ENCODE measurements around the gene DOCK7. TPM values are rescaled to one million over a fixed set of nuclear protein-coding genes. Genes with fewer than 3 reads are reported as not detected.
"Not testable (repeated sequence)": the region's sequence is repeated elsewhere in the genome, so short reads cannot be mapped to it uniquely, and the experiment has no call there.

Gene DOCK7
- total RNA-seq, 1 donor from 2014 or later = 172 TPM

- DNase-seq (ENCODE audit: low spot score in 2 of 2) = no peak
- FAIRE-seq = no peak
Measured at GRCh38 chr1:62628506-62628905, 59.7 kb downstream of the DOCK7 start.

- FAIRE-seq (no peak), DNase-seq (ENCODE audit: low spot score in 2 of 2) (no peak)
Measured at GRCh38 chr1:62625415-62625814, 62.8 kb downstream of the DOCK7 start.

GRCh38 chr1:62621907-62622306 is 66.3 kb downstream of the DOCK7 start:
- DNase-seq (ENCODE audit: low spot score in 2 of 2) (no peak), FAIRE-seq (no peak)

- DNase-seq (ENCODE audit: low spot score in 2 of 2) = no peak
- FAIRE-seq = no peak
Measured at GRCh38 chr1:62613890-62614289, 74.3 kb downstream of the DOCK7 start.

- no peak for DNase-seq (ENCODE audit: low spot score in 2 of 2)
- FAIRE-seq = no peak
Measured at GRCh38 chr1:62613325-62613727, 74.9 kb downstream of the DOCK7 start.

GRCh38 chr1:62612770-62613169 is 75.4 kb downstream of the DOCK7 start:
- DNase-seq (ENCODE audit: low spot score in 2 of 2) (no peak), FAIRE-seq (no peak)

GRCh38 chr1:62610588-62610987 is 77.6 kb downstream of the DOCK7 start:
- not testable (repeated sequence) for FAIRE-seq; DNase-seq (ENCODE audit: low spot score in 2 of 2)

- DNase-seq (ENCODE audit: low spot score in 2 of 2) (no peak), FAIRE-seq (no peak)
Measured at GRCh38 chr1:62608905-62609304, 79.3 kb downstream of the DOCK7 start.

- DNase-seq (ENCODE audit: low spot score in 2 of 2) = no peak
- no peak for FAIRE-seq
Measured at GRCh38 chr1:62601457-62601856, 86.7 kb downstream of the DOCK7 start.

- DNase-seq (ENCODE audit: low spot score in 2 of 2) = no peak
- no peak for FAIRE-seq
Measured at GRCh38 chr1:62599044-62599443, 89.1 kb downstream of the DOCK7 start.

- FAIRE-seq = no peak
- DNase-seq (ENCODE audit: low spot score in 2 of 2) = no peak
Measured at GRCh38 chr1:62597281-62597680, 90.9 kb downstream of the DOCK7 start, which contains the start of gene ANGPTL3. Gene ANGPTL3 (plus strand): TSS chr1:62597520. CDS start chr1:62597567, 47 bp downstream.

- no peak for DNase-seq (ENCODE audit: low spot score in 2 of 2)
- no peak for FAIRE-seq
Measured at GRCh38 chr1:62595647-62596046, 92.5 kb downstream of the DOCK7 start.

GRCh38 chr1:62593825-62594394 is 94.3 kb downstream of the DOCK7 start:
- FAIRE-seq (no peak), DNase-seq (ENCODE audit: low spot score in 2 of 2) (no peak)

- DNase-seq (ENCODE audit: low spot score in 2 of 2) (no peak), FAIRE-seq (no peak)
Measured at GRCh38 chr1:62590970-62591368, 97.2 kb downstream of the DOCK7 start.

GRCh38 chr1:62590255-62590969 is 97.8 kb downstream of the DOCK7 start:
- FAIRE-seq (no peak), DNase-seq (ENCODE audit: low spot score in 2 of 2) (no peak)

- DNase-seq (ENCODE audit: low spot score in 2 of 2) (no peak), FAIRE-seq (no peak)
Measured at GRCh38 chr1:62589321-62589720, 98.9 kb downstream of the DOCK7 start.

- DNase-seq (ENCODE audit: low spot score in 2 of 2) = no peak
- no peak for FAIRE-seq
Measured at GRCh38 chr1:62588000-62588399, 100.2 kb downstream of the DOCK7 start.

GRCh38 chr1:62585469-62586155 is 102.6 kb downstream of the DOCK7 start:
- DNase-seq (ENCODE audit: low spot score in 2 of 2) (no peak), FAIRE-seq (no peak)

- FAIRE-seq (peak; percentile 45), DNase-seq (ENCODE audit: low spot score in 2 of 2) (no peak)
Measured at GRCh38 chr1:62573675-62574074, 114.5 kb downstream of the DOCK7 start.

GRCh38 chr1:62572476-62572875 is 115.7 kb downstream of the DOCK7 start:
- no peak for DNase-seq (ENCODE audit: low spot score in 2 of 2)
- no peak for FAIRE-seq

GRCh38 chr1:62571517-62571916 is 116.7 kb downstream of the DOCK7 start:
- not testable (repeated sequence) for DNase-seq (ENCODE audit: low spot score in 2 of 2); FAIRE-seq

GRCh38 chr1:62567926-62568325 is 120.3 kb downstream of the DOCK7 start:
- FAIRE-seq = not testable (repeated sequence)

More at GRCh38 chr1:62567926-62568325, 120.3 kb downstream of the DOCK7 start:
- DNase-seq (ENCODE audit: low spot score in 2 of 2) = not testable (repeated sequence)

Measured in frontal cortex (tissue), 4 donors.